NCI-H2171 (cell line): ENCODE results near the gene SPATA33.
"Not testable (repeated sequence)": the region's sequence is repeated elsewhere in the genome, so short reads cannot be mapped to it uniquely, and the experiment has no call there.

Experiments used
- DNase-seq: peaks from one replicate; lab custom pipeline; 2025; lab: John Stamatoyannopoulos, UW

The SPATA33 gene

DNA sequence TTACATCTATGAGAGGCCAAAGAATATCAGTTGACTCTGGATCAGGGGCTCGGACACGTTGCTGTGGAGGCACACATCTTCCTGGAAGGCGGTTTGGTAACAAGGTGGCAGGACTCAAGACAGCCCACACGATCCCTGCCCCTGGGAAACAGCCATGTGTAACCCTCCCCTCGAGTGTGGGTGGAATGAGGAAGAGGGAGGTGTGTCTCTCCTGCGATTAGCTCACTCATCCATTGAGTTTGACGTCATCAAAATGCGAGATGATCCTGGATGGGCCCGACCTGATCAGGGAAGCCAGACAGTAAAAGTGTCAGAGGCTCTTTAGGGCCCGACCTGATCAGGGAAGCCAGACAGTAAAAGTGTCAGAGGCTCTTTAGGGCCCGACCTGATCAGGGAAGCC, 6.6 kb downstream of the SPATA33 start:
- DNase-seq = not testable (repeated sequence)

GRCh38 chr16:89667000-89667399, 9.4 kb downstream of the SPATA33 start:
- DNase-seq = not testable (repeated sequence)

DNA sequence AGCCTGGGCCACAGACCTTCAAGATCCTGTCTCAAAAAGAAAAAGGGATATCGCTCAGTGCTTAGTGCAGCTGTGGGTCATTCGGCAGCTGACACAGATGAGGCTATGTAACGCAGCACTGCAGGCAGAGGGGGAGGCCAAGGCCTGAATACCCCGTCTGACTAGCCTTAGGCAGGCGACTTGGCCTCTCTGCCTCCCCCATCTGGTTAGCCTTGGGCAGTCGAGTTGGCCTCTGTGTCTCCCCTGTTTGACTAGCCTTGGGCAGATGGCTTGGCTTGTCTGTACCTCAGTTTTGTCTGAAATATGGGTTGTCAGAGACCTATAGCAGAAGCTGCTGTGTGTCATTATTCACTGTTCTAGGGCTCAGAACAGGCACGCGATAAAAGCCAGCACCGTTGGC, 10.0 kb downstream of the SPATA33 start:
- no peak for DNase-seq

GRCh38 chr16:89668790-89669158, 11.1 kb downstream of the SPATA33 start:
- no peak for DNase-seq

DNA sequence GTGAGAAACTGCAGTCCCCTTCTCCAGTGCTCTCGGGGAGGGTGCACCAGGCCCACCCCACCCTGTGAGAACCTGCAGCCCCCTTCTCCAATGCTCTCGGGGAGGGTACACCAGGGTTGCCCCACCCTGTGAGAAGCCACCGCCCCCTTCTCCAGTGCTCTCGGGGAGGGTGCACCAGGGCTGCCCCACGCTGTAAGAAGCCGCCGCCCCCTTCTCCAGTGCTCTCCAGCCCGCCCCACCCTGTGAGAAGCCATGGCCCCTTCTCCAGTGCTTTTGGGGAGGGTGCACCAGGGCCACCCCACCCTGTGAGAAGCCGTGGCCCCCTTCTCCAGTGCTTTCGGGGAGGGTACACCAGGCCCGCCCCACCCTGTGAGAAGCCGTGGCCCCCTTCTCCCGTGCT, 12.1 kb downstream of the SPATA33 start:
- no peak for DNase-seq

GRCh38 chr16:89670496-89671431, 13.1 kb downstream of the SPATA33 start:
- no peak for DNase-seq

DNA sequence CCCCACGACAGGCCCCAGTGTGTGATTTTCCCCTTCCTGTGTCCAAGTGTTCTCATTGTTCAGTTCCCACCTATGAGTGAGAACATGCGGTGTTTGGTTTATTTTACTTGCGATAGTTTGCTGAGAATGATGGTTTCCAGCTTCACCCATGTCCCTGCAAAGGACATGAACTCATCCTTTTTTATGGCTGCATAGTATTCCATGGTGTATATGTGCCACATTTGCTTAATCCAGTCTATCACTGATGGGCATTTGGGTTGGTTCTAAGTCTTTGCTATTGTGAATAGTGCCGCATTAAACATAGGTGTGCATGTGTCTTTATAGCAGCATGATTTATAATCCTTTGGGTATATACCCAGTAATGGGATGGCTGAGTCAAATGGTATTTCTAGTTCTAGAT, 13.9 kb downstream of the SPATA33 start:
- DNase-seq = not testable (repeated sequence)

DNA sequence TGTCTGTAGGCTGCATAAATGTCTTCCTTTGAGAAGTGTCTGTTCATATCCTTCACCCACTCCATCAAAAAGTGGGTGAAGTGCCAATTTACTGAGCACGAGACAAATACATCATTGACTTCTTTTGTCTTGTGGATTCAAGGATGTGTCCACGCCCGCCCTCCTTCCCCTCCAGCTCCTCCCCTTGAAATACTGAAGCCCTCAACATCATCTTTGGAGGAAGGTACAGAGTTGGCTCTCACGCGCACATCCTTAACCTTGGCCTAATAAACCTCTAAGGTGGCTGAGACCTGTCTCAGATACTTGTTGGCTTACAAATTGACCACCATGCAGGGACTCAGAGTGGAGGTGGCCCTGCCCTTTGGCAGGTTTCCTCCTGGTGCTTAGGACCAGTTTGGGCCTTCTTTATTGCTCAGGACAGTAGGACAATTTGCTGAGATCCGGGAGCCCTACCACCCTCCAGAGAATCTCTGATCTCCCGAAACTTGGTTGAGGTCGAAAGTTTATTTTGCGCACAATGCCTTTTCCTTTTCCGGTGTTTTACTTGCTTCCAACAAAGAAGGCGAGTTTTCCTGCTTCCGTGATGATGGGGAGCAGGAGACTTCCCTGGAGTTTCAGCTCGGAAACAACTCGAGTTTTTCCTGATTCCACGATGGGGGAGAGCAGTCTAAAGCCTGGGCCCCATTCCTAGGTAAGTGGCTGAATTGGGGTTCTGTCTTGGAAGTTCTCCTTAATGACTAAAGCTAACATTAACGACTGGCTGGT, 14.7 kb downstream of the SPATA33 start:
- DNase-seq = no peak

DNA sequence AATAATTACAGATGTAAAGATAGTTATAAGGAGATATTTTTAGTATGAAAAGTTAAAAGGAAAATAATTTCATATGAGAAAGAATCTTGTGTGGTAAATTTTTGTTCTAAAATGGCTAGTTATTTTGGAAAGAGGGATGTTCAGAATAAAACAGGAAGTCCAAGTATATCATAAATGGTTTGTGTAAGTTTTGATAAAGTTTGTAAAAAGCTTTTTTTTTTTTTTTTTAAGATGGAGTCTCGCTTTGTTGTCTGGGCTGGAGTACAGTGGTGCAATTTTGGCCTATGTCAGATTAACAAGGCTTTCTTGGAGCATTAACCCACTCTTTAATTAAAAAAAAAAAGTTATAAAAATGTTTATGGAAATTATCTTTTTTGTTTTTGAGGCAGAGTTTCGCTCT, 20.6 kb downstream of the SPATA33 start:
- no peak for DNase-seq

DNA sequence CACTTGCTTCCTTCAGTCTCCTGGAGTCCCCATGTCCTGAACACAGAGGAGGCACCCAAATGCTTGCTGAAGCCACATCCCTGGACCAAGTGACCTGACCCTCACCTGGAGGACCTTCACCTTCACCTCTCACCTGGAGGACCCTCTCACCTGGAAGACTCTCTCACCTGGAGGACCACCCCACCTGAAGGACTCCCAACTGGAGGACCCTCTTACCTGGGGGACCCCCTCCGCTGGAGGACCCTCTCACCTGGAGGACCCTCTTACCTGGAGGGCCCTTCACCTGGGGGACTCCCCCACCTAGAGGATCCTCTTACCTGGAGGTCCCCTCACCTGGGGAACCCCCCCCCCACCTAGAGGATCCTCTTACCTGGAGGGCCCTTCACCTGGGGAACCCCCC, 28.3 kb downstream of the SPATA33 start:
- DNase-seq = no peak

- peak; percentile 84 for DNase-seq
Measured at GRCh38 chr16:89686520-89687091, 29.0 kb downstream of the SPATA33 start, which contains the start of gene CDK10. Gene CDK10, plus strand, starts transcription at chr16:89686689. Its CDS starts 22 bp downstream, at chr16:89686711.

DNA sequence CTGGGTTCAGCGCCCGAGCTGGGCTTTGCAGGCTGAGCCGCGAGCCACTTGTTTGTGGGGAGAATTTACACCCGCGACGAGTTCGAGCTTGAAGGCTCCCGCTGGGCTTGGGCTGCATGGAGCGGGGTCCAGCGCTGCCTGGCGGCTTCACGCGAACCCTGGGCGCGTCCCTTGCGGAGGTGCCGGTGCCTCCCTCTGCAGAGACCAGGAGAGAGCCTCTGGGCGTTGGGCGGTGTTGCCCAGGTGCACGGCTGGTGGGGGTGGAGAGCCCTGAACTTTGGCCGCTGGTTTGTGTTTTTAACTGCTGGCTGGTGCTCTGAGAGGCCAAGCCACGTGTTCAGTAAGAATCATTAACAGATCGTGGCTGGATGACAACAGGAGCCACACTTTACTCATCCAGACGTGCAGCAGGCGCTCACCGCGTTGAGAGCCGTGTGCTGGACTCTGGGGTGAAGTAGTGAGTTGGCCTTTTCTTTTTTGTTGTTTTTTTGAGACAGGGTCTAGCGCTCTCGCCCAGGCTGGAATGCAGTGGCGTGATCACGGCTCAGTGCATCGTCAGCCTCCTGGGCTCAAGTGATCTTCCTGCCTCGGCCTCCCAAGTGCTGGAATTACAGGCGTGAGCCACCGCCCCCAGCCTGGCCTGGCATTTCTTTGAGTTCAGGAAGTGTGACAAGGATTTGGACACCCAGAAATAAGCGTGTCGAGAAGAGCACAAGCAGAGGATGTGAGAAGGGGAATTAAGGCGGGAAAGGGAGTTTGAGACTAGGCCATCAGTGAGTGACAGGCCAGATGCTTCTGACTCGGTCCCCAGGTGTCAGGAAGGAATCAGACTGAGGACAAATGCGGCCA, 29.7 kb downstream of the SPATA33 start:
- no peak for DNase-seq

GRCh38 chr16:89688395-89688794, 30.8 kb downstream of the SPATA33 start:
- DNase-seq = no peak

GRCh38 chr16:89689142-89689541, 31.5 kb downstream of the SPATA33 start:
- no peak for DNase-seq

GRCh38 chr16:89689621-89690020, 32.0 kb downstream of the SPATA33 start:
- DNase-seq = not testable (repeated sequence)

DNA sequence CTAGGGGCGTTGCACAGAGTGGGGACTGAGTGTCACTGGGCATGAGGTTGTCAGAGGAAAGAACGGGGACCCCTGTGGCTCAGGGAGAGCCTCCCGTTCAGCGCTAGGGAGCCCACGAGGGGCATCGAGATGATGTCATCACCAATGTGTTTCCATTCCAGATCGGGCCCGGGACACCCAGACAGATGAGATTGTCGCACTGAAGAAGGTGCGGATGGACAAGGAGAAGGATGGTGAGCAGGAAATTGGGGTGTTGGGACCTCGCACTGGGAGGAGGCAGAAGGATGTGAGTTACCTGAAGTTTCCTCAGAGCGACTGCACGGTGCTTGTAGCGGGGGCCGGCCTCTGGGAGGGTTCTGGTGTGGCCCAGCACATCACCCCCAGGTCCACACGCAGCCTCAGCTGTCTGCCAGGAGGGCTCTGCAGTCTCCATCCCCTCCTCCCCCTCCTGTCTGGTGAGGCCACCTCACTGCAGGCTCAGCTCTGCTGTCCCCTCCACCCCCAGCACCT, 32.8 kb downstream of the SPATA33 start:
- no peak for DNase-seq

DNA sequence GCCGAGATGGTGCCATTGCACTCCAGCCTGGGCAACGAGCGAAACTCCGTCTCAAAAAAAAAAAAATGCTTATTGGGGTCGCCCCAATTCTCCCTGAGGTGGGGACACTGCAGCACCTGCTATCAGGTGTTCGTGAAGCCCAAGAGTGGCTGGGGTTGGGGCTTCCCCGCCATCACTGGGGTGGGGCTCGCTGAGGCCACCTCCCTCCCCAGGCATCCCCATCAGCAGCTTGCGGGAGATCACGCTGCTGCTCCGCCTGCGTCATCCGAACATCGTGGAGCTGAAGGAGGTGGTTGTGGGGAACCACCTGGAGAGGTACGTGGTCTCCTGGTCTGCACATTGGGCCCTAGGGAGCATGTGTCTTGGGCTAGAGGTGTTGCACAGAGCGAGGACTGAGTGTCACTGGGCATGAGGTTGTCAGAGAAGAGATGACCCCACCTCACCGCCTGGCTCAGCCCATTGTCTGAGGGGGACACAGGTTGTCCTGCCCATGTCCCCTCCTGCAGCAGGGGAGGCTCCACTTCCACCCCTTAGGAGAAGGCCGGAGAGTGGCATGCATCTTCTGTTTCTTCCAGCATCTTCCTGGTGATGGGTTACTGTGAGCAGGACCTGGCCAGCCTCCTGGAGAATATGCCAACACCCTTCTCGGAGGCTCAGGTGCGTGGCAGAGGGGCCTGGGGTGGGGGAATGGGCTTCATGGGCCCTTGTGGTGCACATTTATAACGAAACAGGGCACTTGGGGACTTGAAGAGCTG, 33.8 kb downstream of the SPATA33 start:
- no peak for DNase-seq

DNA sequence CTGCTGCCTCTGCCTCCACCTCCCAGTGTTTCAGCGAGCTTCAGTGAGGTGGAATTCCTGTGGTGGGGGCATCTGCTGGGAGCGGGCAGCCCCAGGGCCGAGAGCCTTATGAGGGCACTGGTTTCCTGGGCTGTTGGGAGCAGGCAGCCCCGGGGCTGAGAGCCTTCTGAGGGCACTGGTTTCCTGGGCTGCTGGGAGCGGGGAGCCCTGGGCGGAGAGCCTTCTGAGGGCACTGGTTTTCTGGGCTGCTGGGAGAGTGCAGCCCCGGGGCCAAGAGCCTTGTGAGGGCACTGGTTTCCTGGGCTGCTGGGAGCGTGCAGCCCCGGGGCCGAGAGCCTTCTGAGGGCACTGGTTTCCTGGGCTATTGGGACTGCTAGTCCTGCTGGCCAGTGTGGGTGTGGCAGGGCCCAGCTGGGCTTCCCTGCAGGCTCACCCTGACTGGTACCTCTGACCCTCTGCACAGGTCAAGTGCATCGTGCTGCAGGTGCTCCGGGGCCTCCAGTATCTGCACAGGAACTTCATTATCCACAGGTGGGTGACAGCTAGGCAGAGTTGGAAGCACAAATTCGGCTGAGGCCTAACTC, 34.4 kb downstream of the SPATA33 start:
- DNase-seq = no peak

- DNase-seq = no peak
Measured at GRCh38 chr16:89693289-89693731, 35.7 kb downstream of the SPATA33 start.
